HepG2 (cell line): ENCODE data around the gene NECAB2. TPM values are rescaled to one million over a fixed set of nuclear protein-coding genes. Genes with fewer than 3 reads are reported as not detected.

Source experiments
- AGO2 ChIP-seq: fragments of 200-400 bp; formaldehyde crosslinking; optimal IDR thresholded peaks from 2 replicates; pipeline ENCODE3; 2017; ENCODE audit warnings: mild to moderate bottlenecking, low read depth, low read length, moderate library complexity
- ARID2 ChIP-seq: sonication (generic); formaldehyde crosslinking; IDR thresholded peaks from 2 replicates; pipeline ENCODE4 v1.8.1; 2022; ENCODE audit warnings: mild to moderate bottlenecking, missing genetic modification reagents, borderline replicate concordance
- CENPX ChIP-seq: sonication (generic); formaldehyde crosslinking; IDR thresholded peaks from 2 replicates; pipeline ENCODE4 v1.9.0; 2021; ENCODE audit warnings: mild to moderate bottlenecking, missing genetic modification reagents, moderate library complexity
- ELF1 ChIP-seq: sonication (generic); formaldehyde crosslinking; IDR thresholded peaks from 2 replicates; pipeline ENCODE4 v1.4.0; 2020; ENCODE audit warnings: missing genetic modification reagents
- FOSL2 ChIP-seq: sonication (generic); formaldehyde crosslinking; IDR thresholded peaks from 2 replicates; pipeline ENCODE4 v1.4.0; 2020; ENCODE audit warnings: missing genetic modification reagents
- HDAC2 ChIP-seq: sonication (generic); formaldehyde crosslinking; IDR thresholded peaks from 2 replicates; pipeline ENCODE4 v1.4.0; 2020; ENCODE audit warnings: missing genetic modification reagents
- HNF1A ChIP-seq, 2 experiments: sonication (generic) in 1 of 2; formaldehyde crosslinking in 1 of 2; IDR thresholded peaks; 2 replicates each; pipeline versions ENCODE4 v1.4.0 to v1.6.1; 2016 to 2020; ENCODE audit warnings: borderline replicate concordance in 1 of 2, low read depth in 1 of 2, mild to moderate bottlenecking in 1 of 2, missing genetic modification reagents in 1 of 2
- HOXA5 ChIP-seq: sonication (generic); formaldehyde crosslinking; IDR thresholded peaks from 2 replicates; pipeline ENCODE4 v1.4.0; 2020; ENCODE audit warnings: missing genetic modification reagents
- KDM3A ChIP-seq: IDR thresholded peaks from 2 replicates; pipeline ENCODE4 v1.6.1; 2018; ENCODE audit warnings: low read depth, missing compliant biosample characterization
- MBD4 ChIP-seq: IDR thresholded peaks from 2 replicates; pipeline ENCODE4 v1.6.1; 2012; ENCODE audit warnings: low read length, inconsistent platforms, borderline replicate concordance
- NCOA2 ChIP-seq: sonication (generic); formaldehyde crosslinking; IDR thresholded peaks from 2 replicates; pipeline ENCODE4 v1.8.0; 2022; ENCODE audit warnings: inconsistent platforms
- NKX3-1 ChIP-seq: sonication (generic); formaldehyde crosslinking; IDR thresholded peaks from 2 replicates; pipeline ENCODE4 v1.5.0; 2020; ENCODE audit warnings: missing genetic modification reagents
- PPARG ChIP-seq: conservative IDR thresholded peaks from 2 replicates; pipeline ENCODE4 v1.6.1; 2016; ENCODE audit warnings: missing biosample characterization, missing genetic modification reagents
- PREB ChIP-seq: sonication (generic); formaldehyde crosslinking; IDR thresholded peaks from 2 replicates; pipeline ENCODE4 v1.4.0; 2020; ENCODE audit warnings: missing genetic modification reagents
- RFX1 ChIP-seq: fragments of 450-650 bp; IDR thresholded peaks from 2 replicates; pipeline ENCODE4 v1.6.1; 2017
- TARDBP ChIP-seq: sonication (generic); formaldehyde crosslinking; IDR thresholded peaks from 2 replicates; pipeline ENCODE4 v1.8.0; 2022; ENCODE audit warnings: mild to moderate bottlenecking, missing genetic modification reagents
- YEATS2 ChIP-seq: sonication (generic); formaldehyde crosslinking; IDR thresholded peaks from 2 replicates; pipeline ENCODE4 v1.4.0; 2020; ENCODE audit warnings: missing genetic modification reagents, borderline replicate concordance
- ZBTB4 ChIP-seq: sonication (generic); formaldehyde crosslinking; IDR thresholded peaks from 2 replicates; pipeline ENCODE4 v1.4.0; 2020; ENCODE audit warnings: missing genetic modification reagents, mild to moderate bottlenecking, borderline replicate concordance
- ZNF329 ChIP-seq: sonication (generic); formaldehyde crosslinking; IDR thresholded peaks from 2 replicates; pipeline ENCODE4 v1.9.0; 2021; ENCODE audit warnings: low read depth, mild to moderate bottlenecking, missing genetic modification reagents
- ZUFSP ChIP-seq: sonication (generic); formaldehyde crosslinking; IDR thresholded peaks from 2 replicates; pipeline ENCODE4 v1.9.0; 2021; ENCODE audit warnings: missing genetic modification reagents, mild to moderate bottlenecking, borderline replicate concordance
- polyA plus RNA-seq, 8 experiments: library from polyadenylated mRNA; depleted of rRNA in 3 of 8; stranded (reverse) in 7 of 8; unstranded in 1 of 8; fragments of >200 nt; fragmentation: Illumina TruSeq in 4 of 8; extraction: Trizol in 4 of 8; gene quantifications; 2 replicates each; pipeline versions ENCODE4 v1.2.1 to v1.2.3, GENCODE V29; 2011 to 2016; ENCODE audit warnings: low read depth in 4 of 8, missing spikeins in 1 of 8, mixed read lengths in 1 of 8; ENCODE audit not compliant: insufficient read depth in 1 of 8
- total RNA-seq, 5 experiments: library from RNA; depleted of rRNA; stranded (reverse); fragments of >200 nt; fragmentation: Illumina TruSeq; extraction: Trizol; gene quantifications; 2 replicates each; pipeline ENCODE4 v1.2.3, GENCODE V29; 2016; ENCODE audit warnings: low read depth in 1 of 5

Gene NECAB2
- total and polyA plus RNA-seq, 2 of the 13 experiments (the other 11 are each of a cell fraction or from before 2014, with no cell fraction given), result 0.21 to 0.49 TPM

- TF ChIP-seq CENPX (no peak), MBD4 (no peak), ZBTB4 (CRISPR knock-in tag) (no peak), PPARG (CRISPR knock-in tag) (peak; percentile 54), NKX3-1 (CRISPR knock-in tag) (no peak), YEATS2 (CRISPR knock-in tag) (peak; percentile 42; the same call in 1 of the 2 replicates), NCOA2 (CRISPR knock-in tag) (no peak), ARID2 (no peak), ZNF329 (CRISPR knock-in tag) (0 out of 2 replicates have a peak, but pooled peaks have one; percentile 39), FOSL2 (CRISPR knock-in tag) (peak; percentile 94), ELF1 (CRISPR knock-in tag) (no peak), RFX1 (no peak), HOXA5 (CRISPR knock-in tag) (0 out of 2 replicates have a peak, but pooled peaks have one; percentile 51), PREB (no peak), KDM3A (CRISPR knock-in tag) (0 out of 2 replicates have a peak, but pooled peaks have one; percentile 28), HNF1A (IDR thresholded peaks at IDR 0.05; ENCODE audit: low read depth) (no peak), HNF1A (CRISPR knock-in tag; IDR thresholded peaks at IDR 0.05; ENCODE audit: borderline replicate concordance) (no peak), ZUFSP (CRISPR knock-in tag) (no peak), HDAC2 (peak; percentile 58; the same call in 1 of the 2 replicates), AGO2 (no peak), TARDBP (CRISPR knock-in tag) (no peak)
Observed at GRCh38 chr16:83926726-83927397, 41.2 kb upstream of the NECAB2 start (continued).
